ENCODE data around the gene SMTNL1.

Gene SMTNL1

GRCh38 chr11:57597916-57598830 lies 60.8 kb downstream of the SMTNL1 start:
- peak; percentile 8 to 10 for DNase-seq

- no peak for DNase-seq
Observed at GRCh38 chr11:57598831-57599155, 61.4 kb downstream of the SMTNL1 start.

GRCh38 chr11:57599381-57599780 lies 62.0 kb downstream of the SMTNL1 start:
- no peak for DNase-seq

All from inflammatory macrophage treated with lipopolysaccharide for 1 hour (primary cell).